Vagina (tissue), 2 donors: ENCODE measurements around the gene CAMKK2.

Source experiments
- CTCF ChIP-seq, 3 experiments: fragments of 450-650 bp in 2 of 3; fragments of 200-600 bp in 1 of 3; sonication (generic) in 1 of 3; IDR thresholded peaks; one replicate each; pipeline ENCODE4 v1.5.1; 2017 to 2019; ENCODE audit warnings: antibody characterized with exemption in 3 of 3, mild to moderate bottlenecking in 2 of 3, moderate library complexity in 2 of 3
- POLR2A ChIP-seq, 2 donors: fragments of 450-650 bp; IDR thresholded peaks; one replicate each; pipeline ENCODE4 v1.6.1; 2017; ENCODE audit warnings: antibody characterized with exemption in 2 of 2, mild to moderate bottlenecking in 2 of 2, moderate library complexity in 2 of 2
- POLR2AphosphoS5 ChIP-seq, 2 donors: sonication (generic); formaldehyde crosslinking; IDR thresholded peaks; one replicate each; pipeline ENCODE4 v1.9.0; 2017; ENCODE audit warnings: antibody characterized with exemption in 2 of 2, mild to moderate bottlenecking in 2 of 2, low read depth in 1 of 2; ENCODE audit not compliant: insufficient read depth in 1 of 2

DNA sequence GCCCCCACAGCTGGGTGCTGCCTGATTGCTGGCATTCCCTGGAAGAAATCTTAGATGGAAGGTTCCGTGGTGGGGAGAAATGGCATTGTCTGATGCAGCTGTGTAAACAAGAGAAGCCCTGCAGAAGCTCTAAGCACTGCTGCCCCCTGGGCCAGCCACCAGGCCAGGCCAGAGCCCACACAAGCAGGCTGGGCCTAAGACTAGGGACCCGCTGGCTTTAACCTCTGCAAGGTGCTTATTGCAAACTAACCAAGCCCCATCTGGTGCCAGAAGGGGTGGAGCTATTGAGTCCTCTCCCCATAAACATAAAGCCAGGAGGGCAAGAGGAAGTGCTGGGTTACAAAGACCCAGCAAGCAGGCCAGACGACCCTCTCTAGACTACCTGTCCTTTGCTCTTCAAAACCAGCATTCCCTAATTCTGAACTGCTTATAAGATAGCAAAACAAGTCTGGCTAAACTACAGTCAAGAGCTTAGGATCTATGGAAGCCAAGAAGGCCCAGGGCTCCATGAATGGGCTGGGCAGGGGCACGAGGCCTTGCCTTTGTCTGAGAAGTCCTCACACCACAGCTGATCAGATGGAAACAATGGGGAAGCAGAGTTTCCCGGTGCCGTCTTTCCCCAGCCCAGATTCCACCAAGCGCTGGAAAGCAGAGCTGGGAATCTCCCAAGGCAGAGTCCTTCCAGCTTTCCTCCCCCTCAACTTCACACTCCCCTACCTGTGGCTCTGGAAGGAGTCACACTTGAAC is 57.7 kb downstream of the CAMKK2 start:
- TF ChIP-seq POLR2A (IDR thresholded peaks at IDR 0.05) (no peak), CTCF (IDR thresholded peaks at IDR 0.05) (no peak), POLR2AphosphoS5 (IDR thresholded peaks at IDR 0.05; ENCODE audit: insufficient read depth in 1 of 2, low read depth in 1 of 2) (no peak)
